T-helper 2 cell (primary cell): ENCODE data around the gene FLVCR2.

ENCODE experiments used
- DNase-seq, 5 experiments: peaks; one replicate each; pipeline versions ENCODE4 v3.0.0 to v3.0.0-alpha.2; 2012 to 2022

FLVCR2 gene

DNA sequence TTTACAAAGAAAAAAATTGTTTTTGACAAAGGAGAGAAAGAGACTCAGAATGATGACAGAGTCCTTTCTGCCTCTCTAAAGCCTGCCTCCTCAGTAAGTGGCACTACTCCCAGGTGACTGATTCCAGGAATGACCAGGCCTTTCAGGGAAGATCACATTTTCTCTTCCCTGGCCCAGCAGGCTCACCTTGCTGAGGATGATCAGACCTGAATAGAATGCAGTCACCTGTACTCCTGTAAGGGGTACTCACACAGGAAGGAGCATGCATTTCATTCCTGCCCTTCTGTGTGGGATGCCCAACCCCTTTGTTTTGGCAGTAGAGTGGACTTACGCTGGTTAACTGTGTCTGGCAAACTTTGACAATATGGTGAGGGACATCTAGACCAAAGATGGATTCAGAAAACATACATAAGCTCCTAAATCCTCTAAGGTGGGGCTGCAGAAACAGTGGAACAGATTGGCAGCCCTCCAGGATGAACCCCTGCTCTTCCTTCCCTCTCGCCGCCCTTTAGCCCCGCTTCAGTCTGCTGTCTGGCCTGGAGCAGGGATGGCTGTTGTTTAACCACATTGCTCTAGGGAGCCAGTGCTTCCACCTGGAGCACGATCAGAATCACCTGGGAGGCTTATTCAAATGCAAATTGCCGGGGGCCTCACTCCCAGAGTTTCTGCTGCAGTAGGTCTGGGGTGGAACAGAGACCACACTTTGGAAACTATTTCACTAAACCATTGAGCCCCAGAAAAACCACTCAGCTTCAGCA, 52.5 kb downstream of the FLVCR2 start:
- no peak for DNase-seq

- DNase-seq, result no peak
Observed at GRCh38 chr14:75631453-75631831, 53.0 kb downstream of the FLVCR2 start.

DNA sequence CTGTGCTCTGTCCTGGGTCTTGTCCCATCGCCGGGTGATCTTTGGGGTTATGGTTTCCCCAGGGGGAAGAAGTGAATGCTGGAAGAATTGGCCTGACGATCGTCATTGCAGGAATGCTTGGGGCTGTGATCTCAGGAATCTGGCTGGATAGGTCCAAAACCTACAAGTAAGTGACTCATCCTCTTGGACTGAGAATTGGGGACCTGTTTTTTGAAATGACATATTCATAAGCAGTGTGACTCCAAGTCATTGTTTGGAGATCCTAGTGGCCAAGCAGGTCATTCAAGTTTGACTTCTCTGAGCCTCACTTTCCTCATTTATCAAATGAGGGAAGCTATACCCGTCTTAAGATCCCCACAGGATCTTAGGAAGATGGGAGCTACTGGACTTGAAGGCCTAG, 56.4 kb downstream of the FLVCR2 start:
- no peak for DNase-seq

GRCh38 chr14:75636100-75636692, 57.8 kb downstream of the FLVCR2 start:
- no peak for DNase-seq

- no peak for DNase-seq
Observed at GRCh38 chr14:75640876-75641275, 62.5 kb downstream of the FLVCR2 start.

GRCh38 chr14:75643985-75644384, 65.6 kb downstream of the FLVCR2 start:
- no peak for DNase-seq

DNA sequence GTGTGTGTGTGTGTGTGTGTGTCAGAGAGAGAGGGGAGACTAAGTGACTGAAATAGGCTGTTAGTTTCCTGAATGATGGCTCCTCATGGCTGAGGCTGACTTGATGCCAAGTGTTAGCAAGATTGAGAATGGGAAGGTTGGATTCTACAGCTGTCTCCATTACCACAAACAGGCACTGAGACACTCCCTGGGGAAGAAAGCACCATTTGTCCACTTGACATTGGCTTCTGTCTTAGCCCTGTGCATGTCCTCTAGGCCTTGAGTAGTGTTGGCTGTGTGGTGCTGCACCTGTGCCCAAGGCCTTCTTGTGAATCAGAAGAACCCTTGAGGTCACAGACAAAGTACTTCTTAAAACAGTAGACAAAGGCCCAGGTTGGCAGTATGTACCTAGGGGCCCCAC, 66.6 kb downstream of the FLVCR2 start:
- DNase-seq, result no peak

- no peak for DNase-seq
Observed at GRCh38 chr14:75646762-75647161, 68.3 kb downstream of the FLVCR2 start.

- DNase-seq, result no peak
Observed at GRCh38 chr14:75647640-75648039, 69.2 kb downstream of the FLVCR2 start.

GRCh38 chr14:75648066-75648838, 69.8 kb downstream of the FLVCR2 start:
- DNase-seq, result no peak

DNA sequence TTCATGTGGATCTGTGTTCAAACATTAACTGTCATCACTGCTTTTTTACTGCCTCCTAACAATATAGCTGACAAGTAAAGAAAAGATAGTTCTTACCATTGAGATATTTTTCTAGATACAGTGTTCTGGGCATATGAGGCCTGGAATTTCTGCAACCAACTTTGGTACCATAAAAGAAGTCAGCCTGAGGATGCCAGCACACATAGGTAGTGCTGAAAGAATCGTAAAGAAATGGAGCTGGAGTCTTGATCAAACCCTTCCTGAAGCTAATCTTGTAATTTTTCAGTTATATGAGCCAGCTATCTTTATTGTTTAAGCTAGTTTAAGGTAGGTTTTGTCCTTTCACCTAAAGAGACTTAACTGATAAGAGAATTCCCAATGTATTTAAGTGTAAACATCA, 70.9 kb downstream of the FLVCR2 start:
- no peak for DNase-seq

- DNase-seq, result no peak
Observed at GRCh38 chr14:75649773-75650172, 71.4 kb downstream of the FLVCR2 start.

GRCh38 chr14:75650253-75651058, 72.0 kb downstream of the FLVCR2 start:
- no peak for DNase-seq

- DNase-seq, result no peak
Observed at GRCh38 chr14:75653563-75653962, 75.1 kb downstream of the FLVCR2 start.

GRCh38 chr14:75654127-75654732, 75.8 kb downstream of the FLVCR2 start:
- DNase-seq, result peak; percentile 46 to 80 (median 67)

DNA sequence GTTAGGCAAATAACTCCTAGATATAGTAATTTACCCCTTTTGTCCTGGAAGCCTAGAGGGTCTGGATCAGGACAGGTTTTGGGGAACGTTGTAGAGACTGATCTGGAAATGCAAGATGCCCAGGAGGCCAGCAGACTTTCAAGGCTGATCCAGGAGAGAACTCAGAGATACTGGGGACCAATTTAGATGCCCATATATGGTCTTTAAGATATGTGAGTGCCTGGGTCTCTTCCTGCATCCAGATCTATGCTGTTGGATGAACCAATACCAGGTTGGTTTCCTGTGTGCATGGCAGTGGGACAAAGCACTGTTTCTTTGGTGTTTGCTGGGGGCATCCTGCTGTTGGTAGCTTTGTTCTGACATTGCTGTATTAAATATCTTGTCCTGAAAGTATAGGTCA, 76.8 kb downstream of the FLVCR2 start:
- DNase-seq, result no peak

- DNase-seq, result no peak
Observed at GRCh38 chr14:75657331-75657730, 78.9 kb downstream of the FLVCR2 start.

GRCh38 chr14:75658957-75659356, 80.5 kb downstream of the FLVCR2 start:
- DNase-seq, result no peak

GRCh38 chr14:75660238-75660629, 81.8 kb downstream of the FLVCR2 start:
- no peak for DNase-seq

DNA sequence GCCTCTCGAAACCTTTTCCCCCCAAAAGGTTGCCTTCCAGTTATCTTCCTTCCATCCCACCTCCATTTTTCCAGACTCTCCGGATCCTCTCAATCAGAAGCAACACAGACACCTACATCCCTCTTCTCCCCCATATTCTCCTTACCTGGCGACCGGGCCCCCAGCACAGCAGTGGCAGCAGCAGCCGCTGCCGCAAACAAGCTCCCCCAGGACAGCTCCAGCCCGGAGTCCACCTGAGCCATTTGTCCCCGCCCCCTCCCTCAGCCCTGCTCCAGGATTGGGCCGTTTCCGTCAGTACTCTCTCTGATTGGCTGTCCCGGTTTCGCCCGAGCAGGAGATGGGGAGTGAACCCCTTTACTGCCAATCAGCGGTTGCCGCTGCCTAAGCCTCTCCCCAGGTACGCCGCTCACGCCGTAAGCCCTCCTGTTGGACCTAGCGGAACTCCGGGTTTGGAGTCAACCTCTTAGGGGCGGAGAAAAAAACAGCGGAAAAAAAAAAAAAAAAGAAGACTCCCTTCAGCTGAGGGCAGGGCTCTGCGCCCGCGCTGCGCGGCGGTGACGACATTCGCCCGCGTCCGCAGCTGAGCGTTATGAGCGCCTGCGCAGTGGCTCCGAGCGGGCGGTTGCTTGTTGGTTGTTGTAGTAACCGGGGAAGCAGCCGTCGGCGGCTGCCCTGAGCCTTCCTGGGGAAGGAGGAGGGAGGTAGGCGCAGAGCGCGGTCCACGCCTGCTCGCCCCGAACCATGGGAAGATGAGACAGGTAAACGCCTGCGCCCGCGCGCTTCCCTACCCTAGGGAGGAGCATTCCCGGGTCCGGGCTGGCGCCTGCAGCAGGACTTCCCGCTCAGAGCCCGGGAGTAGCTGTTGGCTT, 82.4 kb downstream of the FLVCR2 start, which contains the start of the genes ERG28 and TTLL5:
Gene ERG28 (minus strand): TSS at position 247 of the 869 bp plus-strand sequence. CDS start 3,374 bp downstream, outside the sequence.
Gene TTLL5 (plus strand): TSS at position 617 of the 869 bp plus-strand sequence. CDS start 1,904 bp downstream, outside the sequence.
- DNase-seq, result peak; percentile 92 to 100 (median 96)

DNA sequence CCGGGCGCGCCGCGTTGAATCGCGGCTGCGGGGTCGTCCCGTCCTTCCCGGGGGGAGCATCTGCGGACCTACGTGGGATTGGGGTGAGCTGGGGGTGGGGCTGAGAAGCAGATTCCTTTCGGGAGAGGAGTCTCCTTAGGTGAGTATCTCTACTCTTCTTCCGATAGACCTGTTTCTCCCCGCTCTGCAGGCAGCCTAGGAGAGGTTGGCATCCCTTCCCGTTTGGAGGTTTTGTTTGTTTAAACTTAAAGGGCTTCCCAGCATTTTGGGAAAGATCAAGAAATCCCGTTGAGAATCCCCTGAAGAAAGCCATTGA, 83.0 kb downstream of the FLVCR2 start:
- DNase-seq, result no peak
